Measurements from ENCODE around the gene CLMN.

GRCh38 chr14:95349241-95349640, 29.5 kb upstream of the CLMN start:
- TF ChIP-seq CTCF (IDR thresholded peaks at IDR 0.05 in 2 of 3, conservative IDR thresholded peaks at IDR 0.05 in 1 of 3; ENCODE audit: insufficient read depth in 2 of 3, low read depth in 1 of 3, low read length in 3 of 3) (no peak), ATF3 (IDR thresholded peaks at IDR 0.05) (no peak), ATF3 (CRISPR knock-in tag; conservative IDR thresholded peaks at IDR 0.05) (no peak)

Measured in K562 (cell line).